Mesenchymal stem cell (in vitro differentiated cells and primary cell): ENCODE data around the gene TMEM44.

ENCODE experiments used
- DNase-seq: peaks from one replicate; pipeline ENCODE4 v3.0.0-alpha.2; 2013
- H2AFZ ChIP-seq: one replicate; pipeline ENCODE4 v1.6.1; 2013; ENCODE audit warnings: low read depth, mild to moderate bottlenecking, control low read depth, inconsistent platforms, low read length, moderate library complexity
- H2AK5ac ChIP-seq: 2 replicates; pipeline ENCODE4 v1.6.1; 2013; ENCODE audit warnings: low read length, moderate library complexity, mild to moderate bottlenecking, inconsistent platforms; ENCODE audit not compliant: severe bottlenecking
- H2BK120ac ChIP-seq: one replicate; pipeline ENCODE4 v1.6.1; 2013; ENCODE audit warnings: low read depth, mild to moderate bottlenecking, inconsistent platforms, low read length, moderate library complexity
- H2BK12ac ChIP-seq, 2 experiments: one replicate each; pipeline ENCODE4 v1.6.1; 2013; ENCODE audit warnings: inconsistent platforms in 2 of 2, low read length in 2 of 2, mild to moderate bottlenecking in 2 of 2, moderate library complexity in 2 of 2, control low read depth in 1 of 2
- H2BK15ac ChIP-seq: one replicate; pipeline ENCODE4 v1.6.1; 2013; ENCODE audit warnings: mild to moderate bottlenecking, low read depth, inconsistent platforms; ENCODE audit not compliant: poor library complexity, severe bottlenecking
- H2BK5ac ChIP-seq: 2 replicates; pipeline ENCODE4 v1.6.1; 2013; ENCODE audit warnings: low read depth, mild to moderate bottlenecking, low read length, control low read depth, inconsistent platforms; ENCODE audit not compliant: poor library complexity, severe bottlenecking
- H3K14ac ChIP-seq, 2 experiments: one replicate each; pipeline ENCODE4 v1.6.1; 2013; ENCODE audit warnings: inconsistent platforms in 2 of 2, low read length in 2 of 2, control low read depth in 1 of 2, mild to moderate bottlenecking in 1 of 2, moderate library complexity in 1 of 2
- H3K18ac ChIP-seq, 2 experiments: one replicate each; pipeline ENCODE4 v1.6.1; 2013; ENCODE audit warnings: inconsistent platforms in 2 of 2, low read length in 2 of 2, control low read depth in 1 of 2, low read depth in 1 of 2, mild to moderate bottlenecking in 1 of 2
- H3K23ac ChIP-seq, 2 experiments: one replicate each; pipeline ENCODE4 v1.6.1; 2013; ENCODE audit warnings: inconsistent platforms in 2 of 2, low read length in 2 of 2, mild to moderate bottlenecking in 2 of 2, moderate library complexity in 2 of 2, control low read depth in 1 of 2
- H3K27ac ChIP-seq: 2 replicates; pipeline ENCODE4 v1.5.1; 2013; ENCODE audit warnings: mild to moderate bottlenecking, moderate library complexity, low read length, control low read depth, inconsistent platforms; ENCODE audit not compliant: poor library complexity, severe bottlenecking
- H3K27me3 ChIP-seq, 2 experiments: 2 replicates each; pipeline versions ENCODE4 v1.6.1 to v1.7.0; 2013; ENCODE audit warnings: low read length in 2 of 2, mild to moderate bottlenecking in 2 of 2, moderate library complexity in 2 of 2, control low read depth in 1 of 2, inconsistent platforms in 1 of 2; ENCODE audit not compliant: control insufficient read depth in 1 of 2, insufficient read depth in 1 of 2
- H3K36me3 ChIP-seq, 2 experiments: 2 replicates each; pipeline versions ENCODE4 v1.6.1 to v1.7.0; 2013; ENCODE audit warnings: low read length in 2 of 2, control low read depth in 1 of 2, inconsistent platforms in 1 of 2, low read depth in 1 of 2, mild to moderate bottlenecking in 1 of 2; ENCODE audit not compliant: insufficient read depth in 2 of 2, control insufficient read depth in 1 of 2
- H3K4ac ChIP-seq, 2 experiments: one replicate each; pipeline ENCODE4 v1.6.1; 2013; ENCODE audit warnings: inconsistent platforms in 2 of 2, low read length in 2 of 2, mild to moderate bottlenecking in 2 of 2, moderate library complexity in 2 of 2, control low read depth in 1 of 2, low read depth in 1 of 2
- H3K4me1 ChIP-seq: 2 replicates; pipeline ENCODE4 v1.6.1; 2013; ENCODE audit warnings: low read depth, low read length, control low read depth; ENCODE audit not compliant: control insufficient read depth, insufficient read depth
- H3K4me2 ChIP-seq: 2 replicates; pipeline ENCODE4 v1.6.1; 2013; ENCODE audit warnings: low read length, mild to moderate bottlenecking, inconsistent platforms; ENCODE audit not compliant: poor library complexity, severe bottlenecking
- H3K4me3 ChIP-seq, 2 experiments: 2 replicates each; pipeline versions ENCODE4 v1.5.1 to v1.7.0; 2013; ENCODE audit warnings: low read length in 2 of 2, mild to moderate bottlenecking in 2 of 2, control low read depth in 1 of 2, low read depth in 1 of 2; ENCODE audit not compliant: insufficient read depth in 1 of 2
- H3K79me1 ChIP-seq: replicated peaks from 2 replicates; pipeline ENCODE4 v1.6.1; 2013; ENCODE audit warnings: mild to moderate bottlenecking, control low read depth, low read length, inconsistent platforms; ENCODE audit not compliant: poor library complexity, severe bottlenecking
- H3K9ac ChIP-seq: 2 replicates; pipeline ENCODE4 v1.7.0; 2013; ENCODE audit warnings: mild to moderate bottlenecking, low read length, moderate library complexity
- H3K9me3 ChIP-seq: 2 replicates; pipeline ENCODE4 v1.7.0; 2013; ENCODE audit warnings: mild to moderate bottlenecking, low read length; ENCODE audit not compliant: control insufficient read depth
- H4K8ac ChIP-seq: one replicate; pipeline ENCODE4 v1.6.1; 2013; ENCODE audit warnings: inconsistent platforms, mild to moderate bottlenecking, low read length, moderate library complexity
- H4K91ac ChIP-seq: one replicate; pipeline ENCODE4 v1.6.1; 2013; ENCODE audit warnings: mild to moderate bottlenecking, low read length, inconsistent platforms
- WGBS: methylation state at CpG from one replicate; pipeline ENCODE4 v1.1.7; 2013; ENCODE audit warnings: mixed read lengths; 5-methylcytosine and 5-hydroxymethylcytosine counted together

The TMEM44 gene

DNA sequence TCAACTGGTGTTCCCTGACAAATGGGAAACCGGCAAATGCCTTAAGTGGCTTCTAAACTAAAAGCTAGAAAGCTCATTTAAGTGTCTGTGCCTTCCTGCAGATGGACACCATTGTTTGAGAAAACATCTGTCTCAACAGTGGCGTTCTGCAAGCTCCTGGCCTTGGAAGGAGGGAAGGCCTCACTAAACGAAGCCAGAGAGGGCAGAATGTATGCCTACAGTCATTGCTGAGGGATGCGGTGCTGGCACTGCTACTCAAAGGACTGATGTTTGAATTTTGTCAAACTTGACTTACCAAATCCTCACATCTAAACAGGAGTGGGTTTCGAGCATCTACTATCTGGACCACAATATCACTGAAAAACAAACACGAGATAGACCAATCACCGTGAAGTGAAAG is 26.6 kb upstream of the TMEM44 start:
- Histone ChIP-seq H4K8ac (no peak overlapping the region), H3K4ac (no peak overlapping the region), H3K9ac (peak overlapping the region; percentile 24), H3K23ac (no peak overlapping the region), H3K4me3 (no peak overlapping the region), H2BK15ac (no peak overlapping the region), H4K91ac (no peak overlapping the region), H3K36me3 (peaks cover 16 to 72% of the 10 kb centered on the region in 2 experiments), H2BK120ac (no peak overlapping the region), H2BK5ac (no peak overlapping the region), H3K79me1 (peaks cover 16% of the 10 kb centered on the region), H3K18ac (no peak overlapping the region), H3K4me2 (no peak overlapping the region), H3K9me3 (no peaks in the 10 kb centered on the region), H3K4me1 (no peaks in the 10 kb centered on the region), H2AFZ (no peak overlapping the region), H2BK12ac (no peak overlapping the region), H3K27ac (no peak overlapping the region), H2AK5ac (no peak overlapping the region), H3K14ac (no peak overlapping the region), H3K27me3 (no peaks in the 10 kb centered on the region)
- no peak for DNase-seq
- 93% methylated on average over 7 of the region's 7 CpGs for WGBS

DNA sequence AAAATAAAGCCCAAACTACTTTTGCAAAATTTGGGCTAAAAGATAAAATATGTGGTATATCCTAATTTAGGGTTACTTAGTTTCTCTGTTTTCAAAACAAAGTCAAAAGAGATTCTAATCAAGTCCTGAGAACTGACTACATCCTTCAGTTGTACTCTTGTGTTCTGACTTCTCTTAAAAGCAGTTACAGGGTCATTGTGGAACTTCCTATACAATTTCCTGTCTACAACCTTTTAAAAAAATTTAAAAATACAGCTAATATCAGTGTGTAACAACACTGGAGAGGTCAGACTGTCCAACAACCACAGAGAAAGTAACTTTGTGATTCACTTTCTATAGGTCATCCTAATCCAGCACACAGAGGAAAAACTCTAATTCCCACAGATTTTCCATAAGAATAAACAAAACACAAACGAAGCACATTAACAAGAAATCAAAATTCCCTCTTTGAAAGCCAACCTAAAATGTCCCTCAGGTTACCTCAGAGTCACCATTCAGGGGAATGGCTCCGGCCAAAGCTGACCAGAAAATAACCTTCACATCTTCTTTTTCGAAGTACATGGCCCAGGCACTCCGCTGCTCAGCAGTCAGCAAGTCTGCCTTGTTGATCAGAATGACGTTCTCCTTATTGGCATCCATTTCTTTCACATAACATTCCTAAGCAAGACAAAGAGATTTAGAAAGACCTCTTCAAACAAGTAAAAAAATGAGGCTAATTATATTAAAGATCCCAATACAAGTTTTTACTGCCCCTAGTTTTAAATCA is 25.4 kb upstream of the TMEM44 start:
- H3K79me1 ChIP-seq: peaks cover 17% of the 10 kb centered on the region
- no peak overlapping the region for H3K18ac ChIP-seq
- H2BK12ac ChIP-seq: no peak overlapping the region
- no peak overlapping the region for H3K27ac ChIP-seq
- no peak overlapping the region for H3K4ac ChIP-seq
- no peak overlapping the region for H3K14ac ChIP-seq
- H2AFZ ChIP-seq: no peak overlapping the region
- no peaks in the 10 kb centered on the region for H3K27me3 ChIP-seq
- H3K9ac ChIP-seq: no peak overlapping the region
- H4K91ac ChIP-seq: no peak overlapping the region
- WGBS: 97% methylated on average over 5 of the region's 5 CpGs
- H2BK5ac ChIP-seq: no peak overlapping the region
- no peak overlapping the region for H2AK5ac ChIP-seq
- H2BK120ac ChIP-seq: no peak overlapping the region
- H3K4me2 ChIP-seq: no peak overlapping the region
- no peaks in the 10 kb centered on the region for H3K4me1 ChIP-seq
- H4K8ac ChIP-seq: no peak overlapping the region
- H3K9me3 ChIP-seq: no peaks in the 10 kb centered on the region
- peaks cover 10 to 66% of the 10 kb centered on the region in 2 experiments for H3K36me3 ChIP-seq
- DNase-seq: no peak
- no peak overlapping the region for H3K23ac ChIP-seq
- H2BK15ac ChIP-seq: no peak overlapping the region
- H3K4me3 ChIP-seq: no peak overlapping the region

GRCh38 chr3:194657439-194657838 is 24.2 kb upstream of the TMEM44 start:
- no peak for DNase-seq
- 89% methylated on average over 7 of the region's 7 CpGs for WGBS
- Histone ChIP-seq H3K18ac (no peak overlapping the region), H3K4ac (no peak overlapping the region), H3K27ac (no peak overlapping the region), H2BK15ac (no peak overlapping the region), H3K14ac (no peak overlapping the region), H4K8ac (no peak overlapping the region), H2BK12ac (no peak overlapping the region), H3K4me3 (no peak overlapping the region), H2AK5ac (no peak overlapping the region), H3K9me3 (no peaks in the 10 kb centered on the region), H3K79me1 (peaks cover 20% of the 10 kb centered on the region), H2BK120ac (no peak overlapping the region), H2BK5ac (no peak overlapping the region), H2AFZ (no peak overlapping the region), H3K4me1 (no peaks in the 10 kb centered on the region), H3K4me2 (no peak overlapping the region), H4K91ac (no peak overlapping the region), H3K23ac (no peak overlapping the region), H3K27me3 (no peaks in the 10 kb centered on the region), H3K9ac (no peak overlapping the region), H3K36me3 (peaks cover 20 to 69% of the 10 kb centered on the region in 2 experiments)

DNA sequence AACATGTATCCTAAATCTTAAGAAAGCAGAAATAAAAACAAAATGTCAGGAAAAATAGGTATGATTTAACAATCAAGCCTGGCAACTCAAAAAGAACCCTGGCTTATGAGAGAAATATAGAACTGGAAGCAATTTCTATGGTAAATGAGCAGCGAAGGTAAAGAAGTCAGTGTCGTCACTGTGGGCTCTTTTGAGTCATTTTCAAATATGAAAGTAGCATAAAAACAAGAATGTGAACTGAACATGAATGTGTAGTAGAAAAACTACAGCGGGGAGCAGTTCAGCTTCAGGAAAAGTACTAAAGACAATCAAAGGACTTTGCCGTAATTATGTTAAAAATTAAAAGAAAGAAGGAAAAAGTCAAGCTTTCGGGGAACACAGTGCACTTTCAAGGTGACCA is 21.2 kb upstream of the TMEM44 start:
- Histone ChIP-seq H3K18ac (no peak overlapping the region), H2BK12ac (no peak overlapping the region), H3K27ac (no peak overlapping the region), H2BK5ac (no peak overlapping the region), H3K4me2 (no peak overlapping the region), H3K27me3 (no peaks in the 10 kb centered on the region), H4K8ac (no peak overlapping the region), H3K36me3 (peaks cover 25 to 73% of the 10 kb centered on the region in 2 experiments), H2BK120ac (no peak overlapping the region), H3K9me3 (no peaks in the 10 kb centered on the region), H3K9ac (no peak overlapping the region), H3K79me1 (peaks cover 15% of the 10 kb centered on the region), H2AK5ac (no peak overlapping the region), H3K4me1 (no peaks in the 10 kb centered on the region), H3K23ac (no peak overlapping the region), H3K4me3 (no peak overlapping the region), H4K91ac (no peak overlapping the region), H2BK15ac (no peak overlapping the region), H3K14ac (no peak overlapping the region), H3K4ac (no peak overlapping the region), H2AFZ (no peak overlapping the region)
- 97% methylated on average over 5 of the region's 5 CpGs for WGBS
- no peak for DNase-seq
